Mammary epithelial cell (primary cell): ENCODE data around the gene PGM5.

Experiments used
- EZH2 ChIP-seq: IDR thresholded peaks from 2 replicates; pipeline ENCODE4 v1.6.1; 2012; ENCODE audit warnings: low read length, inconsistent platforms, borderline replicate concordance
- TF ChIP-seq, protein P1 (sequence below), 2 donors: IDR thresholded peaks in 1 of 2; conservative IDR thresholded peaks in 1 of 2; 2 replicates each; pipeline ENCODE4 v1.5.1; 2011 to 2012; ENCODE audit warnings: inconsistent platforms in 2 of 2, low read length in 2 of 2, mild to moderate bottlenecking in 2 of 2, control low read depth in 1 of 2, low read depth in 1 of 2; ENCODE audit not compliant: insufficient read depth in 1 of 2; ENCODE audit errors: extremely low read depth in 1 of 2

GRCh38 chr9:68532131-68532530 is 175.7 kb downstream of the PGM5 start:
- TF ChIP-seq, protein P1, sequence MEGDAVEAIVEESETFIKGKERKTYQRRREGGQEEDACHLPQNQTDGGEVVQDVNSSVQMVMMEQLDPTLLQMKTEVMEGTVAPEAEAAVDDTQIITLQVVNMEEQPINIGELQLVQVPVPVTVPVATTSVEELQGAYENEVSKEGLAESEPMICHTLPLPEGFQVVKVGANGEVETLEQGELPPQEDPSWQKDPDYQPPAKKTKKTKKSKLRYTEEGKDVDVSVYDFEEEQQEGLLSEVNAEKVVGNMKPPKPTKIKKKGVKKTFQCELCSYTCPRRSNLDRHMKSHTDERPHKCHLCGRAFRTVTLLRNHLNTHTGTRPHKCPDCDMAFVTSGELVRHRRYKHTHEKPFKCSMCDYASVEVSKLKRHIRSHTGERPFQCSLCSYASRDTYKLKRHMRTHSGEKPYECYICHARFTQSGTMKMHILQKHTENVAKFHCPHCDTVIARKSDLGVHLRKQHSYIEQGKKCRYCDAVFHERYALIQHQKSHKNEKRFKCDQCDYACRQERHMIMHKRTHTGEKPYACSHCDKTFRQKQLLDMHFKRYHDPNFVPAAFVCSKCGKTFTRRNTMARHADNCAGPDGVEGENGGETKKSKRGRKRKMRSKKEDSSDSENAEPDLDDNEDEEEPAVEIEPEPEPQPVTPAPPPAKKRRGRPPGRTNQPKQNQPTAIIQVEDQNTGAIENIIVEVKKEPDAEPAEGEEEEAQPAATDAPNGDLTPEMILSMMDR (conservative IDR thresholded peaks at IDR 0.05 in 1 of 2, IDR thresholded peaks at IDR 0.05 in 1 of 2; ENCODE audit: extremely low read depth in 1 of 2, insufficient read depth in 1 of 2, low read depth in 1 of 2, low read length in 2 of 2), result no peak
- TF ChIP-seq EZH2, result no peak
